GM11168 (cell line): ENCODE measurements around the gene CCDC40.

Source experiments
- in situ Hi-C: fragments of 300-500 bp; cut with MboI; formaldehyde crosslinking; loops from one replicate; pipeline ENCODE4 v1.12.0; 2022; ENCODE audit warnings: low sequenced_read_pairs; ENCODE audit not compliant: unreplicated experiment

CCDC40 gene

DNA sequence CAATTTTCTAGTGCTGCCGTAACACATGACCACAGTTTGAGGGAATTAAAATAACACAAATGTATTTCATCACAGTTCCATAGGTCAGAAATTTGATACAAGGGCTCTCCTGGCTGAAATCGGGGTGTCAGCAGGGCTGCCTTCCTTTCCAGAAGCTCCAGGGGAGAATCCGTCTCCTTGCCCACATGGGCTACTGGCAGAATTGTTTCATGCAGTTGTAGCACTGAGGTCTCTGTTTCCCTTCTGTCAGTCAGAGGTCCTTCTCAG, 89.9 kb downstream of the CCDC40 start:
- in situ Hi-C loops = no loop called here

DNA sequence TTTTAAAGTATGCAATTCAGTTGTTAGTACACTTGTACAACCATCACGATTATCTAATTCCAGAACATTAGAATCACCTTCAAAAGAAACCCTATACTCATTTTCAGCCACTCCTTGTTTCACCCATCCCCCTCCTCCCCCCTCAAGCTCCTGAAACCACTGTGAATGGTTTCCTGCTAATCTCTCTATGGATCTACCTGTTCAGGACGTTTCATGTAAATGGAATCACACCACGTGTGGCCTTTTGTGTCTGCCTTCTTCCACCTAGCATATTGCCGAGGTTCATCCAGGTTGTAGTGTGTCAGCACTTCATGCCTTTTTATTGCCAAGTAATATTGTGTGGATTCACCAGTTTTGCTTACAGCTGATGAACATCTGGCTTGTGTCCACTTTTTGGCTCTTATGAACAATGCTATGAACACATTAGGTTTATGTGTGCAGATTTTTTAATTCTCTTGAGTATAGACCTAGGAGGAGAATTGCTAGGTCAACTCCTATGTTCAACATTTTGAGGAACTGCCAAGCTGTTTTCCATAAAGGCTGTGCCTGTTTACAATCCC, 92.6 kb downstream of the CCDC40 start:
- in situ Hi-C loops = no loop called here

DNA sequence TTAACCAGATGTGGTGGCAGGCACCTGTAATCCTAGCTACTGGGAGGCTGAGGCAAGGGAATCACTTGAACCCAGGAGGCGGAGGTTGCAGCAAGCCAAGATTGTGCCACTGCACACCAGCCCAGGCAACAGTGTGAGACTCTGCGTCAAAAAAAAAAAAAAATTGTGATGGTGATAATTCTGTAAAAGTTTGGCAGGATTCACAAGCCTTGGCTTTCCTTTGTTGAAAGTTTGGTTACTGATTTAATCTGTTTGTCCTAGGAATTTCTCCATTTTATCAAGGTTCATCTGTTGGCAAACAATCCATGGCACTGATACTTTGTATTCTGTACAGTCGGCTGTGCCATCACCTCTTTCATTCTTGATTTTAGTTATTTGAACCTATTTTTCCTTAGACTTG, 94.5 kb downstream of the CCDC40 start:
- in situ Hi-C loops = no loop called here

DNA sequence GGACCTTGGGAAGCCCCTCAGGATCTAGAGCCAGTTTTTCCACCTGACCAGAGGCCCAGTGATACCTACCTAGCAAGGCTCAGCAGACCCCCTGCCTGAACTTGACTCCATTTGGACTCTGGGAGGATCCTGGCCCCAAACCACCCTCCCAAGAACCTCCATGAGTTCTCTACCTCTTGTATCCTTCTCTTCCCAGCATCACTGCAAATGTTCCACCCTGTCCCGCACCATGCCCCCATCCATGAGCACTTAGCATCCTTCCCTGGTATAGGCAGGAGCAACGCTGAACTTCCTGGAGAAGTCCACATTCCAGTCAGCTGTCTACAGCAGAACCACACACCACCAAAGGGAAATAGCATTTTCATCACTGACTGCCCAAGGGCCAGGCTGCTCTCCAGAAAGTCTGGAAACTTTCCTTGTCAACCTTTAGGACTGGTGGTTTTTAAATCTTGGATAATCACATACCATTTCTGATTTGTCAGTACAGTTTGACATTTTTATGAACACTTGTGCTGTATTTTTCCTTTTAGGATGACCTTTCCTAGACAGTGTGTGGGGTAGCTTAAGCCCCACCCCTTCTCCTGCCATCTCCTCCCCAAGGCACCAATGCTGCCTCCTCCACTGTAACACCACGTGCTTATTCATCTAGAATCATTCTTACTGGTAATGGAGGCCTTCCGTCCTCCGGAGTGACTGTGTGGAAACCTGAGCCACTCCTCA, 96.6 kb downstream of the CCDC40 start:
- in situ Hi-C loops = no loop called here

DNA sequence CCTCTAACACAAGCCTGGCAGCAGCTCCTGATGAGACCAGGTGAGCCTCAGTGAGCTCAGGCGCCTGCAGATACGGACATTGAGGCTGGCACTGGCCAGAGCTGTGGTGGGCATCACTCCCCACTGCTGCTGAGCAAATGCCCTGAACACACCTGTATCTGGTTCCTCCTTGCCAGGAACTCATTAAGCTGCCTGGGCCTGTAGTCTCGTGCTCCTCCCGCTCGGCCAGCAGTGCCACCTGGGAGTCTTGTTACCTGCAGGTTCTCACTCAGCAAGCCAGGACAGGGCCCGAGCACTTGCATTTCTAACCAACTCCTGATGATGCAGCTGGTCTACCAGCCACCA, 97.2 kb downstream of the CCDC40 start:
- in situ Hi-C loops = no loop called here

DNA sequence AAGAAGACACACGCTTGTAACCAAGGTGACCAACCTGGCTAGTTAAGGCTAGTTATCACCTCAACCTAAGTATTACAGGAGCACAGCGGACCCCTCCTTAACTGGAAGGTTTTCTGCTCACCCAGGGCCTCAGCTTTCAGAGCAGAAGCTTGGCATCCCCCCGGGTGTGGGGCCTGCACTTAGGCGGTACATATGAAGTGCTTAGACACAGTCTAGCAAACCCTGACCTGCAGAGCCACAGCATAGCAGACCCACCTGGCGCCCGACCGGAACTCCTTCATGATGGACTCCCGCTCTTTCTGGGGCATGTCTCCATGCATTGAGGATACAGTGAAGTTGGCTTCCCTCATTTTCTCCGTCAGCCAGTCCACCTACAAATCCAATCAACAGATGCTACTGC, 100.7 kb downstream of the CCDC40 start:
- in situ Hi-C loops = no loop called here

DNA sequence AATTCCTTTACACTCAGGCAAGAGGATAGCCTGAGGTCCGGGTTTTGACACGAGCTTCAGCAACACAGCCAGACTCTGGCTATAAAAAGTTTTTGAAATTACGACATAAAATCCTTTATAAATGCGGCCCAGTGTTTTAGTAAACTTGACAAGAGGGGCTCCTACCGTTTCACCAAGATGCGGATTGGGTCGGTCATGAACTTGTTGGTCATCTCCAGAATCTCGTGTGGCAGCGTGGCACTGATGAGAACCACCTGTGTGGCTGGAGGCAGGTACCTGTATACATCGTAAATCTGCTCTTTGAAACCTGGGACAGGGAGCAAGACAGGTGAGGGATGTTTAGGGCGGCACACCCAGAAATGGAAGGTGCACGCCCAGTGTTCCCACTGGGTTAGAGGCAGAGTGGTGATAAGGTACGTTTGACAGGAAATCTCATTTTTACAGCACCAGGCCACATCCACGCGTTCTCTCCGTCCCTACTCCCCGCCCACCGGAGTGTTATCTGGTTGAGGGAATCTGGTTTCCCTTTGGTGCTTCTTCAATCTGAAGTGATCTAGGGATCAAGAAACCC, 102.5 kb downstream of the CCDC40 start:
- in situ Hi-C loops = no loop called here

DNA sequence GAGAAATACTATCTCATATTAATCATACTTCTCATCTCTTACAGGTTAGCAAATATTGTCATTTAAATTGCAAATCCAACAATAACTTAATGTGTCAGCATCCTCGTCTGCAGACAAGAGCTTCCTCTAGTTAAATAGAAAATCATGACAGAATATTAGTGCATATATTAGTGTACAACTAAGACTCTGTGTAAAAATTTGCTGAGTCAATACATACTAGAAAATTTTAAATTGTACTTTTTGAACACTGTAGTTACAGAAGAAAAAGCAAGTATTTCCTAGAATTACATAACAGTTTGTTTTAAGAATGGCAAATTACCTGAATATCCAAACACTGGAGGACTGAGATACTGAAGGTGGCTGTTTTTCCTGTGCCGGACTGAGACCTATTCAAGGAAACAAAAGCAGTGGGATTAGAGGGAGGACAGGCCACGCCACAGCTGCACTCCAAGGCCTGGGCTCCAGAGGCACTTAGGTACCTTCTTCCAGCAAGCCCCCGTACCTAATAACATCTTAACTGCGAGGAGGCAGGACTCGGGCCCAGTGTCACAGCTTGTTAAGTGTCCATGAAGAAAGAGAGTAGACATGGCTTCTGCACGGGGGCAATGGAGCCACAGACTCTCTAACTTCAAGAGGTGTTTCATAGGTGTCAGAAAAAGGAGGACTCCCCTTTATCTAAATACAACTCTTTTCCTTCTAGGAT, 105.2 kb downstream of the CCDC40 start:
- in situ Hi-C loops = no loop called here

DNA sequence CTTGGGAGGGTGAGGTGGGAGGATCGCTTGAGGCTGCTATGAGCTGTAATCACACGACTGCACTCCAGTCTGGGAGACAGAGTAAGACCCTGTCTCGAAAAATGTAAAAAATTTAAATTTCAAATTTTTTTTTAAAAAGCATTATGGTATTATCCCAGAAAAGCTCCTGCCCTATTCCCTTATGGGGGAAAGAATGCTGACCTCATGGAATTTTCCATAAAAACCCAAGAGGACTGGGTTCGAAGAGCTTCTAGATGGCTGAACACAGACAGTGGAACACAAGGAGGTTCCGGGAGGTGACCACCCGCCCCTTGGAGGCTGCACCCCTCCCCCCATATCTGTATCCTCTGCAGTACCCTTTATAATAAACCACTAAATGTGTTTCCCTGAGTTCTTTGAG, 106.5 kb downstream of the CCDC40 start:
- in situ Hi-C loops = no loop called here

DNA sequence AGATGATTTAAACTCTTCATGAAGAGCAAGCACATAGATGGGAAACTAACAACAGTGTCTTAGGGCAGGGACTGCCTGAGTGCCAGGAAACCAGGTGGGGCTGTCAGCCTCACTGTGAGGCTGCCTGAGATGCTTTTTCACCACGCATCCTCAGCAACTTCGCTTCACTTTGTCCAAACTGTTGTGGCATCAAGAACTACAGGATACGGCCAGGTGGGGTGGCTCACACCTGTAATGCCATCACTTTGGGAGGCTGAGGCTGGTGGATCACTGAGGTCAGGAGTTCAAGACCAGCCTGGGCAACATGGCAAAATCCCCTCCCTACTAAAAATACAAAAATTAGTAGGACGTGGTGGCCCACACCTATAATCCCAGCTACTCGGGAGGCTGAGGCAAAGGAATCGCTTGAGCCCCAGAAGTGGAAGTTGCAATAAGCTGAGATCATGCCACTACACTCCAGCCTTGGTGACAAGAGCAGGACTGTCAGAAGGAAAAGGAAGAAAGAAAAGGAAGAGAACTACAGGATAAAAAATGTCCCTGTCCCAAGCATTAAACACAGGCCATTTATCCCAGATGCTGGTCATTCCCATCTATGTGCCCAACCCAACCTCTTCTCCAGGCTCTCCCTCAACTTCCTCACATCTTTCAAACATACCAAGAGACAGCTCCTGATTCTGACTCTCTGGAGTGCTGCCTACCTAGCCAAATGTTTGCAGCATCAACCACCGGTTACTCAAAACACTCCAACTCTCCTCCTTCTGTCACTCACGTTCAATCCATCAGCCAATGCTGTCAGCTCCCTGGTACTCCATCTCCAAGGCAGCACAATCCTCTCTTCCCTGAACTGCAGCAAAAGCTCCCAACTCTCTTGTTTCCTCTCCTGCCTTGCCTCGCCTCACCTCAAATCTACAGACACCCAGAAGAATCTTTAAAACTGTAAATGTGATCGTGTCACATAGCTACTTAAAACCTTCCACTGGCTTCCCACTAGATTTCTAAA, 108.9 kb downstream of the CCDC40 start:
- in situ Hi-C loops = no loop called here

DNA sequence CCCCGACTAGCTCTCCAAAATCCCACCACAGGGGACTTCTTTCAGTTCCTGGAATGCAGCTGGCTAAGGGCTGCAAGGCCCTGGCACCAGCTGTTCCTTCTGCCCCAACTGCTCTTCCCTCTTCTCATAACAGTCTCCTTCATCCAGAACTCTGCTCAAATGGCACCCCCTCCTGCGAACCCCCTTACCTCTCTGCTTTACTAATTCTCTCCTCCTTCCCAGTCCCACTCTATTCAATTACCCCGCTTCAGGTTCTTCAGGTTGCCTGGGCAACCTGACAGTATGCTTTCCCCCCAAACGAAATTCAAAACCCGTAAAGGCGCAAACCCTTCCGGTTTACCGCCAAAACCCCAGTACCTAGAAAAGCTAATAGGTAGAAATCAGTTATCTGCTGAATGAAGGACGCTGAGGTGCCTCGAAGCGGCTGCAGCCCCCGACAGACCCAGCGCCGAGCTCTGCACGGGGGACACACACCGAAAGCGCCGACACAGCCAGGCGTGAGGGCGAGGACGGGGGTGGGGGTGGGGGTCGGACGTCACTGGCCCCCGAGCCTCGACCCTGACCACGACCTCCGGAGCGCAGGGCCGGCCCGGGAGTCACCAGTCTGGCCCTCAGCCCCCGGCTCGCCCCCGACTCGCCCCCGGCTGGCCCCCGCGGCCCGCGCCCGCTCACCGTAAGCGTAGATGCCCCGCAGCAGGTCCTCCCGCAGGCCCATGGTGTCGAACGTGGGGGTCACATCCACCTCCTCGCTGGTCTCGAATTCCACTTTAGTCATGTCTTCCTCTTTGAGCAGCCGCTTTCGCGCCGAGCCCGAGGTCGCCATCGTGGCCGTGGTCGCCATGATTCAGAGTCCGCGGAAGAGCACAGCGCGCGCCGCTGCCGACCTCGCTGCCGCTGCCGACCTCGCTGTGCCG, 109.9 kb downstream of the CCDC40 start:
- in situ Hi-C loops = no loop called here

DNA sequence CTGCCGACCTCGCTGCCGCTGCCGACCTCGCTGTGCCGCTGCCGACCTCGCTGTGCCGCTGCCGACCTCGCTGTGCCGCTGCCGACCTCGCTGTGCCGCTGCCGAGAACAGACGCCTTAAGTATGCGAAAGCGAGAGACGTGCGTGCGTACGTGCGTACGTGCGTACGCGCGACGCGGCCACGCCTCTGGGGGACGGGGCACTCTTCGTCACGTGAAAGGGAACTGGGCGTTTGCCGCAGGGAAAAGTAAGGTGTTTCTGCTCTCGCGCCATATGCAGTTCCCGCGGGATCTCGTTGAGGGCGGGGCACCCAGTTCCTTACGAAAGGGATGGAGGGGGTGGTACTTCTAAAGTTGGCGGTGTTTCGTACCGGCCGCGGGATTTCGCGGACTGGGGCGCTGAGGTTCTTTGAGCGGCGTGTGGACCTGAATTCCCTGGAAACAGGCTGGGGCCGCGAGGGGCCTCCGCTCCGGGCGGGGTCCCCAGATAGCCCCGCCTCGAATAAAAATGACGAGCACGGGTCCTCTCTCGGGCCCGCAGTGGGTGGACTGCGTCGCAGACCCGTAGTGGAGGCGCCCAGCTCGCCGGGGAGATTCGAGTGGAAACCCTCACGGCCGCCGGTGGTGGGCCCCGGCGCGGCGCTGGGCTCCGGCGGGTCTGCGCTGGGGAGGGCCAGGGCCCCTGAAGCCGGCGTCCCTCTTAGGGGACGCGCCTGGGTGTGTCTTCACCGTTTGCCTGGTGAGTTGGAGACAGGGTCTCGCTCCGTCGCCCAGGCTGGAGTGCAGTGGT, 110.8 kb downstream of the CCDC40 start, which contains the start of gene EIF4A3:
EIF4A3 (minus strand) TSS at position 94 of the 788 bp plus-strand sequence. CDS start 167 bp downstream, outside the sequence.
- in situ Hi-C loops = no loop called here
